GM21381 (cell line): ENCODE measurements around the gene DTNBP1.
A peak's percentile ranks its signal among the peaks of the same experiment; 100 is the strongest.
"Not testable (repeated sequence)": the region's sequence is repeated elsewhere in the genome, so short reads cannot be mapped to it uniquely, and the experiment has no call there.

Experiments
- ATAC-seq: cut with Tn5 transposase; IDR thresholded peaks from one replicate; pipeline ENCODE4 v1.9.1; 2021; ENCODE audit warnings: mild to moderate bottlenecking, moderate library complexity; ENCODE audit not compliant: unreplicated experiment

DTNBP1 gene

GRCh38 chr6:15672291-15672690 lies 9.5 kb upstream of the DTNBP1 start:
- ATAC-seq, result no peak

- ATAC-seq, result no peak
These were observed 6.1 kb upstream of the DTNBP1 start for GRCh38 chr6:15668918-15669317.

- ATAC-seq, result not testable (repeated sequence)
These were observed 4.1 kb upstream of the DTNBP1 start for GRCh38 chr6:15666896-15667295.

GRCh38 chr6:15665237-15665636 lies 2.4 kb upstream of the DTNBP1 start:
- no peak for ATAC-seq

- no peak for ATAC-seq
These were observed 473 bp upstream of the DTNBP1 start for GRCh38 chr6:15663130-15663871.

- no peak for ATAC-seq
These were observed 939 bp downstream of the DTNBP1 start for GRCh38 chr6:15661853-15662325.

- ATAC-seq, result no peak
These were observed 3.6 kb downstream of the DTNBP1 start for GRCh38 chr6:15659181-15659580.

GRCh38 chr6:15658181-15658744 lies 4.6 kb downstream of the DTNBP1 start:
- no peak for ATAC-seq

GRCh38 chr6:15657290-15657689 lies 5.5 kb downstream of the DTNBP1 start:
- no peak for ATAC-seq

- no peak for ATAC-seq
These were observed 6.7 kb downstream of the DTNBP1 start for GRCh38 chr6:15656145-15656544.

- ATAC-seq, result no peak
These were observed 8.6 kb downstream of the DTNBP1 start for GRCh38 chr6:15654250-15654649.

GRCh38 chr6:15653581-15653980 lies 9.2 kb downstream of the DTNBP1 start:
- ATAC-seq, result peak; percentile 56

GRCh38 chr6:15650004-15650559 lies 12.7 kb downstream of the DTNBP1 start:
- ATAC-seq, result not testable (repeated sequence)

GRCh38 chr6:15644904-15645303 lies 17.9 kb downstream of the DTNBP1 start:
- ATAC-seq, result no peak

GRCh38 chr6:15643542-15643941 lies 19.3 kb downstream of the DTNBP1 start:
- no peak for ATAC-seq

GRCh38 chr6:15642276-15642675 lies 20.6 kb downstream of the DTNBP1 start:
- no peak for ATAC-seq

GRCh38 chr6:15638373-15638772 lies 24.5 kb downstream of the DTNBP1 start:
- no peak for ATAC-seq

GRCh38 chr6:15631432-15631831 lies 31.4 kb downstream of the DTNBP1 start:
- ATAC-seq, result no peak

- ATAC-seq, result no peak
These were observed 32.6 kb downstream of the DTNBP1 start for GRCh38 chr6:15630202-15630601.

- no peak for ATAC-seq
These were observed 33.3 kb downstream of the DTNBP1 start for GRCh38 chr6:15629487-15629886.

GRCh38 chr6:15628499-15629131 lies 34.2 kb downstream of the DTNBP1 start:
- ATAC-seq, result no peak

GRCh38 chr6:15627821-15628220 lies 35.0 kb downstream of the DTNBP1 start:
- no peak for ATAC-seq
